GM23248 (cell line): ENCODE data around the gene BCL2.

Experiments used
- EZH2 ChIP-seq: fragments of 200-600 bp; sonication (generic); IDR thresholded peaks from 2 replicates; pipeline ENCODE4 v1.6.1; 2018; ENCODE audit warnings: antibody characterized with exemption, mild to moderate bottlenecking; ENCODE audit not compliant: insufficient read depth, poor library complexity, severe bottlenecking
- EZH2phosphoT487 ChIP-seq: fragments of 200-600 bp; sonication (generic); IDR thresholded peaks from 2 replicates; pipeline ENCODE4 v1.6.1; 2018; ENCODE audit warnings: antibody characterized with exemption, moderate library complexity, mild to moderate bottlenecking, low read depth; ENCODE audit not compliant: insufficient read depth

DNA sequence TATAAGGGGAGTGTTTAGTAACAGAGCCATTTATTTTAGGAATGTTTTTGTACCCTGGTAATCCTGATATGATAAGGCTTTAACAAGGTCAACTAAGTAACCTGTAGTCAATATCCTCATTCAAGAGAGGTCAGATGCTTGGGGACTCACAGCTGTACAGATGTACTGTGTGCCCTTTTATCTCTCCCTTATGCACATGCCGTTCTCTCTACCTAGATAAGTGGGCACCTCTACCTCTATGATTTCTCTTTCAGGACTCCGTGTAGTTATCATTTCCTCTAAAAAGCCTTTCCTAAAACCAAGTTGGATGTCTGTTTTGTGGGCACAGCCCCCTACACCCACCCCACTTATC, 132.4 kb downstream of the BCL2 start:
- no peak for TF ChIP-seq EZH2
- no peak for TF ChIP-seq EZH2phosphoT487
